Measurements from ENCODE around the gene CAST.

GRCh38 chr5:96730586-96730985, 68.4 kb downstream of the CAST start:
- no peak for TF ChIP-seq POLR2A (IDR thresholded peaks at IDR 0.05; ENCODE audit: low read length)
- TF ChIP-seq GATA1 (IDR thresholded peaks at IDR 0.05; ENCODE audit: low read depth, low read length): no peak

Measured in erythroblast (primary cell).